ENCODE measurements around the gene C20orf204.

DNA sequence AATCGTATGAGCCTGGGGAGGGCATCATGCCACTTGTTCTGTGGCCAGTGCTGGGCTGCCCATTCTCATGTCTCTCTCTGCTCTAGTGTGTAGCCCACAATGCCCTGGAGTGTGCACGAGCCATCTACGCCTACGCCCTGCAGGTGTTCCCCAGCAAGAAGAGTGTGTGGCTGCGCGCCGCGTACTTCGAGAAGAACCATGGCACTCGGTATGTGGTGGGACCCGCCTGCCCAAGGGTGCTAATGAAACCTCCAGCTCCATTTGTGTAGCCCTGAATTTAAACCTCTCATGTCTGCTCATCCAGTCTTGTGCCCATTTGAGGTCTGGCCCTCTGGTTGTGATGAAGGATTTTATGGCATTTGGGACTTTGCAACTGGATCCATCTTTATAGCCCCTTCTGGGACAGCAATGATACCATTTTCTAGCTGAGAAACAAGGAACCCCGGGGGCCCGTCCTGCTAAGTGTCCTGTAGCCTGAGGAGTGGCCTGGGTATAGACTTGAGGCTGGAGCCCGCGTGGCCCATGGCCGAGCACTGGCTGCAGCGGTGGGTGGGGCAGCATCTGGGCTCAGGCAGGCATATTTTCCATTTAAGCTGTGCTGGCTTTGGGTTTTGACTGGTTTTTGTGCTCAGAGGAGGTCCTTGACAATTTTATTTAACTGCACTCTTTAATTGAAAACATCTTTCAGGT, 13.2 kb upstream of the C20orf204 start:
- TF ChIP-seq TRIM28 (IDR thresholded peaks at IDR 0.05) = no peak
- no peak for TF ChIP-seq ZNF274 (IDR thresholded peaks at IDR 0.05; ENCODE audit: borderline replicate concordance, low read depth, low read length)
- TF ChIP-seq NR2C2 (CRISPR knock-in tag; IDR thresholded peaks at IDR 0.05) = no peak
- no peak for TF ChIP-seq NR2C2 (tag; IDR thresholded peaks at IDR 0.05)
- no peak for TF ChIP-seq RAD21 (CRISPR knock-in tag; conservative IDR thresholded peaks at IDR 0.05 in 1 of 2, IDR thresholded peaks at IDR 0.05 in 1 of 2)
- TF ChIP-seq MYC (IDR thresholded peaks at IDR 0.05; ENCODE audit: low read depth, low read length) = no peak
- no peak for TF ChIP-seq MYC (CRISPR knock-in tag; IDR thresholded peaks at IDR 0.05; ENCODE audit: borderline replicate concordance, low read depth)
- TF ChIP-seq POLR2A (conservative IDR thresholded peaks at IDR 0.05) = no peak
- TF ChIP-seq, protein P1, sequence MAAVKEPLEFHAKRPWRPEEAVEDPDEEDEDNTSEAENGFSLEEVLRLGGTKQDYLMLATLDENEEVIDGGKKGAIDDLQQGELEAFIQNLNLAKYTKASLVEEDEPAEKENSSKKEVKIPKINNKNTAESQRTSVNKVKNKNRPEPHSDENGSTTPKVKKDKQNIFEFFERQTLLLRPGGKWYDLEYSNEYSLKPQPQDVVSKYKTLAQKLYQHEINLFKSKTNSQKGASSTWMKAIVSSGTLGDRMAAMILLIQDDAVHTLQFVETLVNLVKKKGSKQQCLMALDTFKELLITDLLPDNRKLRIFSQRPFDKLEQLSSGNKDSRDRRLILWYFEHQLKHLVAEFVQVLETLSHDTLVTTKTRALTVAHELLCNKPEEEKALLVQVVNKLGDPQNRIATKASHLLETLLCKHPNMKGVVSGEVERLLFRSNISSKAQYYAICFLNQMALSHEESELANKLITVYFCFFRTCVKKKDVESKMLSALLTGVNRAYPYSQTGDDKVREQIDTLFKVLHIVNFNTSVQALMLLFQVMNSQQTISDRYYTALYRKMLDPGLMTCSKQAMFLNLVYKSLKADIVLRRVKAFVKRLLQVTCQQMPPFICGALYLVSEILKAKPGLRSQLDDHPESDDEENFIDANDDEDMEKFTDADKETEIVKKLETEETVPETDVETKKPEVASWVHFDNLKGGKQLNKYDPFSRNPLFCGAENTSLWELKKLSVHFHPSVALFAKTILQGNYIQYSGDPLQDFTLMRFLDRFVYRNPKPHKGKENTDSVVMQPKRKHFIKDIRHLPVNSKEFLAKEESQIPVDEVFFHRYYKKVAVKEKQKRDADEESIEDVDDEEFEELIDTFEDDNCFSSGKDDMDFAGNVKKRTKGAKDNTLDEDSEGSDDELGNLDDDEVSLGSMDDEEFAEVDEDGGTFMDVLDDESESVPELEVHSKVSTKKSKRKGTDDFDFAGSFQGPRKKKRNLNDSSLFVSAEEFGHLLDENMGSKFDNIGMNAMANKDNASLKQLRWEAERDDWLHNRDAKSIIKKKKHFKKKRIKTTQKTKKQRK (IDR thresholded peaks at IDR 0.05; ENCODE audit: borderline replicate concordance, low read depth, low read length) = no peak
- TF ChIP-seq KLF13 (tag; IDR thresholded peaks at IDR 0.05; ENCODE audit: borderline replicate concordance, low read depth) = no peak
- TF ChIP-seq EZH2 (IDR thresholded peaks at IDR 0.05; ENCODE audit: borderline replicate concordance, low read depth, low read length) = no peak
- no peak for TF ChIP-seq ZNF584 (CRISPR knock-in tag; IDR thresholded peaks at IDR 0.05; ENCODE audit: low read depth)
- TF ChIP-seq GABPB2 (CRISPR knock-in tag; conservative IDR thresholded peaks at IDR 0.05) = no peak
